Muscle of leg (tissue), 11 donors: ENCODE data around the gene TM4SF1. TPM values are rescaled to one million over a fixed set of nuclear protein-coding genes. Genes with fewer than 3 reads are reported as not detected.

ENCODE experiments used
- DNase-seq: peaks from one replicate; pipeline ENCODE4 v3.0.0; 2013
- H3K27ac ChIP-seq: one replicate; pipeline ENCODE4 v1.5.1; 2013; ENCODE audit warnings: mild to moderate bottlenecking, low read length, control low read depth
- H3K27me3 ChIP-seq: one replicate; pipeline ENCODE4 v1.6.1; 2013; ENCODE audit warnings: low read length; ENCODE audit not compliant: control insufficient read depth, insufficient read depth
- H3K36me3 ChIP-seq: one replicate; pipeline ENCODE4 v1.6.1; 2013; ENCODE audit warnings: low read length; ENCODE audit not compliant: control insufficient read depth, insufficient read depth
- H3K4me1 ChIP-seq: one replicate; pipeline ENCODE4 v1.6.1; 2013; ENCODE audit warnings: low read length; ENCODE audit not compliant: control insufficient read depth, insufficient read depth
- H3K4me3 ChIP-seq: one replicate; pipeline ENCODE4 v1.5.1; 2013; ENCODE audit warnings: low read length, control low read depth
- H3K9me3 ChIP-seq: replicated peaks from 2 replicates; pipeline ENCODE4 v1.6.1; 2013; ENCODE audit warnings: low read depth, low read length; ENCODE audit not compliant: control insufficient read depth
- WGBS: methylation state at CpG from one replicate; pipeline ENCODE4 v1.1.5; 2013; ENCODE audit warnings: missing lambda C conversion rate; ENCODE audit not compliant: insufficient coverage; 5-methylcytosine and 5-hydroxymethylcytosine counted together
- polyA plus RNA-seq, 8 donors: library from polyadenylated mRNA; unstranded; fragments of 120-200 nt; gene quantifications; one replicate each; pipeline versions ENCODE4 v1.2.1 to v1.2.3, GENCODE V29; 2013; ENCODE audit warnings: inconsistent platforms in 1 of 8, low replicate concordance in 1 of 8; ENCODE audit not compliant: insufficient read length in 8 of 8, insufficient read depth in 1 of 8
- total RNA-seq: library from RNA; stranded (reverse); fragments of 120-200 nt; gene quantifications from one replicate; pipeline ENCODE4 v1.2.4, GENCODE V29; 2013

Gene TM4SF1
- total and polyA plus RNA-seq, 9 donors = 32.8 to 57.2 (median 39.9) TPM

DNA sequence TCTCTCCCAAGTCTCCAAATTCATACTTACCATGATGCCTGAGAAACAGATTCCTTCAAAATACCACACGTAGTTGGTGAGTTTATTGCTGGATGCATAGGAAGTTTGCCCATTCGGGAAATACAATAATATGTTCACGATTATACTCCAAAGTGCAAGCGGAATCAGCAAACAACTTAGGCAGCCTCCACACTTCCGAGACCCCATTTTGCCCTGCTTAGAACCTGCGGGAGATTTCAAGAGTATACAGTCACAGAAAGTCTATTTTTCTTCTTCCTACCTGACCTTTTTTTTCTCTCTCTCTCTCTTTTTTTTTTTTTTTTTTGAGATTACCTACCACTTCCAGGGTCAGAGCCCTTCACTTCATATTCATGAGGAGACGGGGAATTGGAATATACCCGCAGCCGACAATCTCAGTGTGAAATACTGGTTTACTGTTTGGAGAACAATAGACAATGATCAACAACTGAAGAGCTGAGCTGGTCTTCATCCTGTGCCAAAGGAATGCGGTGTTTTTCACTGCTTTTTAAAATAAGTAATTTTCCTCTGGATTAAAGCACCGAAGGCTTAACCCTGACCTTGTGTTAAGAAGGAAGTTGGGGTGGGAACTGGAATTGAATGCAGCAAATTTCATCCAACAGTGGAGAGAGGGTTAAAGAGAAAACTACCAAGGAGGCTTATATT is 44.1 kb downstream of the TM4SF1 start, which contains the start of gene TM4SF18:
Gene TM4SF18, minus strand, starts transcription at position 461 of the 684 bp plus-strand sequence. Its CDS starts 254 bp downstream, at position 207.
- H3K9me3 ChIP-seq = no peaks in the 10 kb centered on the region
- H3K4me1 ChIP-seq = no peaks in the 10 kb centered on the region
- no peaks in the 10 kb centered on the region for H3K27me3 ChIP-seq
- WGBS = 40% methylated on average over 2 of the region's 11 CpGs
- H3K36me3 ChIP-seq = no peaks in the 10 kb centered on the region
- H3K27ac ChIP-seq = peak within 1 kb of the TSS; percentile 74
- peak within 1 kb of the TSS; percentile 20 for H3K4me3 ChIP-seq
- no peak for DNase-seq

GRCh38 chr3:149332771-149333170 is 44.7 kb downstream of the TM4SF1 start:
- H3K9me3 ChIP-seq = no peaks in the 10 kb centered on the region
- H3K36me3 ChIP-seq = no peaks in the 10 kb centered on the region
- H3K4me1 ChIP-seq = no peaks in the 10 kb centered on the region
- peak overlapping the region; percentile 20 for H3K4me3 ChIP-seq
- no peak for DNase-seq
- H3K27ac ChIP-seq = peak overlapping the region; percentile 74
- H3K27me3 ChIP-seq = no peaks in the 10 kb centered on the region

- Histone ChIP-seq H3K27me3 (no peaks in the 10 kb centered on the region), H3K4me3 (peak overlapping the region; percentile 20), H3K4me1 (no peaks in the 10 kb centered on the region), H3K27ac (peak overlapping the region; percentile 74), H3K36me3 (no peaks in the 10 kb centered on the region), H3K9me3 (no peaks in the 10 kb centered on the region)
- no peak for DNase-seq
- no CpG with 5 or more reads among the region's 1 CpG for WGBS
Measured at GRCh38 chr3:149332227-149332765, 45.2 kb downstream of the TM4SF1 start.

- no peak overlapping the region for H3K4me3 ChIP-seq
- no peak for DNase-seq
- H3K4me1 ChIP-seq = no peaks in the 10 kb centered on the region
- no CpG with 5 or more reads among the region's 2 CpGs for WGBS
- no peaks in the 10 kb centered on the region for H3K9me3 ChIP-seq
- H3K27ac ChIP-seq = no peak overlapping the region
- H3K36me3 ChIP-seq = no peaks in the 10 kb centered on the region
- no peaks in the 10 kb centered on the region for H3K27me3 ChIP-seq
Measured at GRCh38 chr3:149331396-149331795, 46.1 kb downstream of the TM4SF1 start.

- WGBS = no CpG with 5 or more reads among the region's 2 CpGs
- DNase-seq = no peak
- H3K27me3 ChIP-seq = no peaks in the 10 kb centered on the region
- no peak overlapping the region for H3K4me3 ChIP-seq
- H3K4me1 ChIP-seq = no peaks in the 10 kb centered on the region
- H3K36me3 ChIP-seq = no peaks in the 10 kb centered on the region
- H3K9me3 ChIP-seq = no peaks in the 10 kb centered on the region
- H3K27ac ChIP-seq = no peak overlapping the region
Measured at GRCh38 chr3:149330609-149331331, 46.7 kb downstream of the TM4SF1 start.

GRCh38 chr3:149327156-149327555 is 50.3 kb downstream of the TM4SF1 start:
- no peaks in the 10 kb centered on the region for H3K9me3 ChIP-seq
- H3K36me3 ChIP-seq = no peaks in the 10 kb centered on the region
- no peaks in the 10 kb centered on the region for H3K27me3 ChIP-seq
- no peak overlapping the region for H3K4me3 ChIP-seq
- no peak overlapping the region for H3K27ac ChIP-seq
- 83% methylated on average over 2 of the region's 2 CpGs for WGBS
- H3K4me1 ChIP-seq = no peaks in the 10 kb centered on the region
- no peak for DNase-seq

DNA sequence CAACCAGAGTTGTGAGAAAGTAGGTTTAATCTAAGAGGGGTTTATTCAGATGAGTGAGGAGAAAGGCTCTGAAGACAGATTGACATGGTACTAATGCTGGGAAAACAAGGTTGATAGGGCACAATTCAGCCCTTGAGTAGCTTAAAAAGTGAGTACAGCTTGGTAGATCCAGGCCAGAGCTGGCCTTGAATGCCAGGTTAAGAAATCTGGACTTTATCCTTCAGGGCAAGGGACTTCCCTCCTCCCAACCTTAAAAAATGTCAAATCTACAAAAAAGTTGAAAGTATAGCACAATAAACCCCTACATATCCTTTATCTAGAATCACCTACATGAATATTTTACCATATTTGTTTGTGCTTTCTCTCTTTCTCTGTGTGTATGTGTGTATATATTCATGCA is 51.9 kb downstream of the TM4SF1 start:
- H3K27me3 ChIP-seq = no peaks in the 10 kb centered on the region

DNA sequence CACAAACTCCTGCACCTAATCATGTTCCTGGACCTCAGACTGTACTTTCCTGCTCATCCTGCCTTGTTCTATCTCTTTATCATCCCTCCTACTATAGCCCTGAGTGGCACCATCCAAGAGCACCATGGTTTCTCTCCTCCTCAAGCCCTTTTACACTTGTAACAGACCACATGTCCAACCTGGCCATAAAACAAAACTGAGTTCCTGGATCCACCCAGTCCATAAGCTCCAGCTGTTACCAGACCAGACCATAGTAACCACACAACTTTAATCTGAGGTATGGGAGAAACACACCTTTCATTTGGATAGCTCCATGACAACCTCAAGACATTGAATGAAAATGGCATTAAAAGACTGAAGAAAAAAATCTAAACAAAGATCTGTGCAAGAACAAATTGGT is 53.1 kb downstream of the TM4SF1 start:
- no peak for DNase-seq
- Histone ChIP-seq H3K27ac (no peak overlapping the region), H3K36me3 (no peaks in the 10 kb centered on the region), H3K9me3 (no peaks in the 10 kb centered on the region), H3K4me3 (no peak overlapping the region), H3K4me1 (no peaks in the 10 kb centered on the region), H3K27me3 (no peaks in the 10 kb centered on the region)

More for the DNA sequence above, 51.9 kb downstream of the TM4SF1 start:
- Histone ChIP-seq H3K9me3 (no peaks in the 10 kb centered on the region), H3K4me3 (no peak overlapping the region), H3K27ac (no peak overlapping the region), H3K4me1 (no peaks in the 10 kb centered on the region), H3K36me3 (no peaks in the 10 kb centered on the region)
- no peak for DNase-seq

DNA sequence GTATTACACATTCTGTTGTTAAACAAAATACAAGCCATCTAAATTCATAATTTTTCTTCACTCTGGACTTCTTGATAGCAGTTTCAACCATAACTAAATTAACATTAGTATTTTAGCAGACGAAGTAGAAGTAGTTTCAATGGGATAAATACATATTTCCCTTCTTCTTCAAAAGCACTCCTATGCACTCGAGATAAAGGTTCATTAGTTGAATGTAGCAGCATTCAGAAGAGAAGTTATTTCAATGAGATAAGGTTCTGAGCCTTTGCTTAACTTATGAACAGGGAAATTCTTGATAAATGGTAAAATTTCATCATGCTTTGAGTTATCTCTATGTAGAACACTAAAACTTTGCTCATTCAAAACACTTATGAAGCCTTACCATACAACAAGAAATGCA is 55.8 kb downstream of the TM4SF1 start:
- Histone ChIP-seq H3K36me3 (no peaks in the 10 kb centered on the region), H3K4me3 (no peak overlapping the region), H3K27me3 (no peaks in the 10 kb centered on the region), H3K27ac (no peak overlapping the region), H3K4me1 (no peaks in the 10 kb centered on the region), H3K9me3 (no peaks in the 10 kb centered on the region)
- DNase-seq = no peak
- no CpG with 5 or more reads among the region's 2 CpGs for WGBS

GRCh38 chr3:149321136-149321535 is 56.3 kb downstream of the TM4SF1 start:
- Histone ChIP-seq H3K4me1 (no peaks in the 10 kb centered on the region), H3K4me3 (no peak overlapping the region), H3K36me3 (no peaks in the 10 kb centered on the region), H3K27ac (no peak overlapping the region), H3K27me3 (no peaks in the 10 kb centered on the region), H3K9me3 (no peaks in the 10 kb centered on the region)
- DNase-seq = no peak
